Body of pancreas (tissue), 4 donors: ENCODE data around the gene HSPA1A.

ENCODE experiments used
- CTCF ChIP-seq, 7 experiments: fragments of 450-650 bp in 4 of 7; fragments of 200-600 bp in 3 of 7; sonication (generic) in 3 of 7; IDR thresholded peaks; one replicate each; pipeline ENCODE4 v1.5.1; 2016 to 2019; ENCODE audit warnings: antibody characterized with exemption in 7 of 7
- POLR2A ChIP-seq, 3 donors: fragments of 450-650 bp; IDR thresholded peaks; one replicate each; pipeline ENCODE4 v1.6.1; 2016; ENCODE audit warnings: antibody characterized with exemption in 3 of 3, mild to moderate bottlenecking in 2 of 3

GRCh38 chr6:31776485-31776988 lies 38.8 kb upstream of the HSPA1A start:
- TF ChIP-seq CTCF (IDR thresholded peaks at IDR 0.05) (no peak), POLR2A (IDR thresholded peaks at IDR 0.05) (no peak)
